Skeletal muscle tissue (tissue), 4 donors: ENCODE measurements around the gene CPA3. TPM values are rescaled to one million over a fixed set of nuclear protein-coding genes. Genes with fewer than 3 reads are reported as not detected.

Experiments used
- H3K27ac ChIP-seq: one replicate; pipeline ENCODE4 v1.7.0; 2013; ENCODE audit warnings: mild to moderate bottlenecking, low read depth, low read length, inconsistent platforms
- H3K27me3 ChIP-seq, 3 donors: one replicate each; pipeline ENCODE4 v1.7.0; 2013; ENCODE audit warnings: low read length in 3 of 3; ENCODE audit not compliant: control insufficient read depth in 3 of 3, insufficient read depth in 3 of 3
- H3K36me3 ChIP-seq, 3 donors: one replicate each; pipeline ENCODE4 v1.7.0; 2013; ENCODE audit warnings: low read length in 3 of 3; ENCODE audit not compliant: control insufficient read depth in 3 of 3, insufficient read depth in 3 of 3
- H3K4me1 ChIP-seq, 3 donors: one replicate each; pipeline ENCODE4 v1.7.0; 2013; ENCODE audit warnings: low read length in 3 of 3, mild to moderate bottlenecking in 3 of 3; ENCODE audit not compliant: control insufficient read depth in 3 of 3, insufficient read depth in 3 of 3
- H3K4me3 ChIP-seq, 3 donors: one replicate each; pipeline ENCODE4 v1.7.0; 2013; ENCODE audit warnings: low read length in 3 of 3
- H3K9ac ChIP-seq, 3 donors: one replicate each; pipeline ENCODE4 v1.7.0; 2013; ENCODE audit warnings: low read length in 3 of 3, mild to moderate bottlenecking in 3 of 3, moderate library complexity in 2 of 3, low read depth in 1 of 3
- H3K9me3 ChIP-seq, 3 donors: one replicate each; pipeline ENCODE4 v1.7.0; 2013; ENCODE audit warnings: low read length in 3 of 3; ENCODE audit not compliant: control insufficient read depth in 3 of 3
- total RNA-seq: library from RNA; depleted of rRNA; stranded (reverse); fragments of >200 nt; gene quantifications from one replicate; pipeline ENCODE4 v1.2.3, GENCODE V29; 2014
- donor health status: Osteomylitis.

The CPA3 gene
- total RNA-seq, 1 donor from 2014 or later = 5.2 TPM

GRCh38 chr3:148856384-148856783 is 8.7 kb upstream of the CPA3 start:
- Histone ChIP-seq H3K4me1 (no peaks in the 10 kb centered on the region), H3K36me3 (no peaks in the 10 kb centered on the region), H3K4me3 (no peak overlapping the region), H3K27me3 (no peaks in the 10 kb centered on the region), H3K27ac (no peak overlapping the region), H3K9me3 (no peaks in the 10 kb centered on the region), H3K9ac (no peak overlapping the region)

- Histone ChIP-seq H3K9ac (no peak overlapping the region), H3K4me3 (no peak overlapping the region), H3K27ac (no peak overlapping the region), H3K9me3 (no peaks in the 10 kb centered on the region), H3K27me3 (no peaks in the 10 kb centered on the region), H3K36me3 (no peaks in the 10 kb centered on the region), H3K4me1 (no peaks in the 10 kb centered on the region)
Measured at GRCh38 chr3:148857316-148857715, 7.8 kb upstream of the CPA3 start.

DNA sequence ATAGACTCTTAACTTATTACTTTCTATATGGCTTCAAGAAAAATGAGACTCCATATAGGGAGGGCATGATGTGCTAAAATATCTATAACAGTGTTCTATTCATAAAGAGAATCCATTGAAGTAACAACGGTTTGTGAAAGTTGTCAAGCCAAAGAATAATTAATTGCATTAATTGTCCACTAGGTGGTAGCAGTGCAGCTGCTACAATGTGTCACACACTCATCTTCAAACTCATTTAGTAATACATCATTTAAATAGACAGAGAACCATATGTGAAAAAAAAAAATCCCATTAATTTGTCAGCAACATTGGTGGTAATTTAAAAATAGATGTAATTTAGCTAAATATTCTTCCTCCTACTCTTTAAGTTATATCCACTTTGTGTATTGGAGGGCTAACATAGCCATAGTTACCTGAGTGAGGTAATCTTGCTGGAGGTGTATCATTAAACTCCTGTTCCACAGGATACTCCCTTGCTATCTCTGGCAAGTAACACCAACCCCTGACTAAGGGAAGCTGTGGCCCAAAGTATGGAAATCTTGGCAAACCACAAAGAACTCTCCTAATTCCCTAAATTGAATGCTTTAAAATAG is 3.7 kb upstream of the CPA3 start:
- Histone ChIP-seq H3K27ac (no peak overlapping the region), H3K4me1 (peaks cover 0 to 8% (median 4%) of the 10 kb centered on the region in 3 donors), H3K9ac (no peak overlapping the region), H3K9me3 (no peaks in the 10 kb centered on the region), H3K27me3 (peaks cover 0 to 1% (median 0%) of the 10 kb centered on the region in 3 donors), H3K4me3 (no peak overlapping the region), H3K36me3 (no peaks in the 10 kb centered on the region)

GRCh38 chr3:148863297-148863696 is 1.8 kb upstream of the CPA3 start:
- Histone ChIP-seq H3K36me3 (no peaks in the 10 kb centered on the region), H3K9ac (no peak overlapping the region), H3K27me3 (peaks cover 0 to 2% (median 0%) of the 10 kb centered on the region in 3 donors), H3K27ac (no peak overlapping the region), H3K4me3 (no peak overlapping the region), H3K4me1 (peaks cover 0 to 8% (median 4%) of the 10 kb centered on the region in 3 donors), H3K9me3 (no peaks in the 10 kb centered on the region)

DNA sequence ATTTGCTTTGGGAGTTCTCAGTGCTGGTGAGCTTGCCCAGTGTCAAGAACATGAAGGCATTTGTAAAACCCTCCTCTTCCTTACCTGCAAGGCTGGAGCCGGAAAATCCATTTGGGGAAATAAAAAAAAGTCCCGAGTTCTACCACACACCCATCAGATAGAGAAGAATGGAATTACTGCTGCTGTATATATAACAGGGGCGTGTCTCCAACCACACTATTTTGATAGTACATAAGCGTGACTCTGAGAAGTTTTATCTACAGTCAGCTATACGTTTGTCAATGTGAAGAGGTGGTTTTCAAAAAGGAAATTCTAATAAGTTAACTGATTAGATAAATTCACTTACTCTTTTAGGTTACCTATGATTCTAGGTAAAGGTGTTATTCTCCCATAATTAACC is 1.3 kb upstream of the CPA3 start:
- Histone ChIP-seq H3K36me3 (no peaks in the 10 kb centered on the region), H3K27ac (no peak overlapping the region), H3K9me3 (no peaks in the 10 kb centered on the region), H3K4me3 (no peak overlapping the region), H3K9ac (no peak overlapping the region), H3K4me1 (peaks cover 0 to 8% (median 4%) of the 10 kb centered on the region in 3 donors), H3K27me3 (peaks cover 0 to 2% (median 0%) of the 10 kb centered on the region in 3 donors)

DNA sequence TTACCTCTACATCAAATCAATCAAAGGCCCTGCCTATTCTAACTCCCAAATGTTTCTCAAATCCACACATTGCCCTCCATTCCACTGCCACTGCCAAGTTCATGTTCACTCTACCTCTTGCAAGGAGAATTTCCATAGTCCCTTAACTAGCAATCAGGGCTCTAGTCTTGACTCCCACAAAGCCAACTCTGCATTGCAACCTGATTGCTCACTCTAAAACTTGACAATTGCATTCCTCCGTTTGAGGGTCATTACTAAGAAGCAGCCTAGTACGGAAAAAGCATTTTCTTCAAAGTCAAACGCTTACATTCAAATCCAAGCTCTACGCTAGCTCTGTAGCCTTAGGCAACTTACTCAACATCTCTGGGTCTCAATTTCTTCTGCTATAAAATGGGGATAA is 1.2 kb downstream of the CPA3 start:
- H3K4me1 ChIP-seq = peaks cover 0 to 8% (median 4%) of the 10 kb centered on the region in 3 donors
- no peak overlapping the region for H3K4me3 ChIP-seq
- H3K36me3 ChIP-seq = no peaks in the 10 kb centered on the region
- no peak overlapping the region for H3K27ac ChIP-seq
- peaks cover 0 to 2% (median 0%) of the 10 kb centered on the region in 3 donors for H3K27me3 ChIP-seq
- no peaks in the 10 kb centered on the region for H3K9me3 ChIP-seq
- no peak overlapping the region for H3K9ac ChIP-seq

GRCh38 chr3:148873270-148873927 is 8.3 kb downstream of the CPA3 start:
- H3K27me3 ChIP-seq = no peaks in the 10 kb centered on the region

DNA sequence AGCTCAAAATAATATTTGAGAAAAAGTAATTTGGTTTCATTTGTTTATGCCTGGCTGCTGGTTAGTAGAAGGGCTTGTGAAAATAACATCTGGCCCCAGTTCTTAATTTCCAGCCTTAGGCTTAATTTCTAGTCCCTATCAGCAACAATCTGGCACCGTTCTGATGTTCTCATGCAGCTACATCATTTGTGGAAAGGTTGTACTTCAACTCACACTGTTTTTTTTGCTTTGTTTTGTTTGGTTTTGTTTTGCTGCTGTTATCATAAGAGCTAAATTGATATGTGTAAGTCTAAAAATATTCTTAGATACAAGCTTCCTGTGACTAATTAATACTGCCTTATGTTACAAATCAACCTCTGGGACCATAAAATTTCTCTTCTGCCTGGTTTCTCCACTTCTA is 8.9 kb downstream of the CPA3 start:
- H3K9me3 ChIP-seq = no peaks in the 10 kb centered on the region
- H3K4me3 ChIP-seq = no peak overlapping the region
- no peak overlapping the region for H3K9ac ChIP-seq
- H3K36me3 ChIP-seq = no peaks in the 10 kb centered on the region
- no peak overlapping the region for H3K27ac ChIP-seq
- no peaks in the 10 kb centered on the region for H3K27me3 ChIP-seq
- no peaks in the 10 kb centered on the region for H3K4me1 ChIP-seq

More at GRCh38 chr3:148873270-148873927, 8.3 kb downstream of the CPA3 start:
- H3K9ac ChIP-seq = no peak overlapping the region
- H3K27ac ChIP-seq = no peak overlapping the region
- no peaks in the 10 kb centered on the region for H3K9me3 ChIP-seq
- H3K36me3 ChIP-seq = no peaks in the 10 kb centered on the region
- H3K4me3 ChIP-seq = no peak overlapping the region
- no peaks in the 10 kb centered on the region for H3K4me1 ChIP-seq

DNA sequence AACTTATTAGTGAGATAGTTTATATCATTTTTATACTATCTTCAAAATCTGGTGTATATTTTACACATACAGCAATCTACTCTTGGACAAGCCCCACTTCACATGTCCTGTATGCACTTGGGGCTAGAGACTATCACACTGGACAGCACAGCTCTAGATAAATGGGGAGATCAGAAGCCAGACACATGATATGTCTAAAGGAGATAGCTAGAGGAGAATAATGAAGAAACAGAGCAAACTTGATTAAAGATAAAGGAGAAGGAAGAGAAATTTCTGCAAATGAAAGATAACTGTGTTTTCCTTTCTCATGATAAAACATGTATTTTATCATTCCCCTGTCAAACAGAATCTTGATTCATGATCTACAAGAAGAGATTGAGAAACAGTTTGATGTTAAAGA is 13.0 kb downstream of the CPA3 start:
- H3K9me3 ChIP-seq = no peaks in the 10 kb centered on the region
- no peak overlapping the region for H3K27ac ChIP-seq
- H3K4me3 ChIP-seq = no peak overlapping the region
- no peak overlapping the region for H3K9ac ChIP-seq
- H3K4me1 ChIP-seq = peaks cover 2 to 8% (median 3%) of the 10 kb centered on the region in 3 donors
- no peaks in the 10 kb centered on the region for H3K36me3 ChIP-seq
- no peaks in the 10 kb centered on the region for H3K27me3 ChIP-seq

- Histone ChIP-seq H3K27me3 (no peaks in the 10 kb centered on the region), H3K27ac (no peak overlapping the region), H3K9ac (no peak overlapping the region), H3K4me1 (peaks cover 6 to 14% (median 8%) of the 10 kb centered on the region in 3 donors), H3K36me3 (no peaks in the 10 kb centered on the region), H3K9me3 (no peaks in the 10 kb centered on the region), H3K4me3 (no peak overlapping the region)
Measured at GRCh38 chr3:148879256-148879655, 14.2 kb downstream of the CPA3 start.
